Activated naive CD4-positive, alpha-beta T cell treated with Interleukin-2 at 50 U/mL for 16 hours (primary cell): ENCODE results near the gene VPS9D1.
"Not testable (repeated sequence)": the region's sequence is repeated elsewhere in the genome, so short reads cannot be mapped to it uniquely, and the experiment has no call there.

Experiments used
- DNase-seq: peaks from one replicate; pipeline ENCODE4 v3.0.0-alpha.2; 2020

Gene VPS9D1

GRCh38 chr16:89691986-89692569, 28.6 kb downstream of the VPS9D1 start:
- no peak for DNase-seq

GRCh38 chr16:89691231-89691985, 29.3 kb downstream of the VPS9D1 start:
- DNase-seq: no peak

- no peak for DNase-seq
These were observed 30.3 kb downstream of the VPS9D1 start for GRCh38 chr16:89690392-89690901.

GRCh38 chr16:89689621-89690020, 31.1 kb downstream of the VPS9D1 start:
- DNase-seq: not testable (repeated sequence)

- no peak for DNase-seq
These were observed 31.6 kb downstream of the VPS9D1 start for GRCh38 chr16:89689142-89689541.

GRCh38 chr16:89688395-89688794, 32.3 kb downstream of the VPS9D1 start:
- no peak for DNase-seq

GRCh38 chr16:89687092-89687940, 33.4 kb downstream of the VPS9D1 start:
- no peak for DNase-seq

GRCh38 chr16:89686520-89687091, 34.1 kb downstream of the VPS9D1 start, which contains the start of gene CDK10:
Gene CDK10, plus strand, starts transcription at chr16:89686689. Its CDS starts 22 bp downstream, at chr16:89686711.
- DNase-seq: peak; percentile 92

- no peak for DNase-seq
These were observed 34.8 kb downstream of the VPS9D1 start for GRCh38 chr16:89685916-89686315.

- no peak for DNase-seq
These were observed 42.4 kb downstream of the VPS9D1 start for GRCh38 chr16:89678258-89678657.

- no peak for DNase-seq
These were observed 48.3 kb downstream of the VPS9D1 start for GRCh38 chr16:89672177-89672941.

- not testable (repeated sequence) for DNase-seq
These were observed 49.1 kb downstream of the VPS9D1 start for GRCh38 chr16:89671565-89671964.

- no peak for DNase-seq
These were observed 49.9 kb downstream of the VPS9D1 start for GRCh38 chr16:89670496-89671431.

GRCh38 chr16:89669755-89670154, 50.9 kb downstream of the VPS9D1 start:
- no peak for DNase-seq

GRCh38 chr16:89668790-89669158, 51.9 kb downstream of the VPS9D1 start:
- DNase-seq: no peak

GRCh38 chr16:89667633-89668032, 53.1 kb downstream of the VPS9D1 start:
- DNase-seq: no peak

- DNase-seq: not testable (repeated sequence)
These were observed 53.7 kb downstream of the VPS9D1 start for GRCh38 chr16:89667000-89667399.

- DNase-seq: not testable (repeated sequence)
These were observed 56.5 kb downstream of the VPS9D1 start for GRCh38 chr16:89664238-89664637.

- DNase-seq: no peak
These were observed 59.5 kb downstream of the VPS9D1 start for GRCh38 chr16:89661215-89661614.

GRCh38 chr16:89660146-89660545, 60.6 kb downstream of the VPS9D1 start:
- DNase-seq: no peak
